HCT116 (cell line): ENCODE results near the gene WDR4. TPM values are rescaled to one million over a fixed set of nuclear protein-coding genes. Genes with fewer than 3 reads are reported as not detected.
"Not testable (repeated sequence)": the region's sequence is repeated elsewhere in the genome, so short reads cannot be mapped to it uniquely, and the experiment has no call there.

ENCODE experiments used
- ATAC-seq: fragments of 200-7000 bp; cut with Tn5 transposase; 2 replicates; pipeline ENCODE4 v1.9.1; 2020; ENCODE audit warnings: mild to moderate bottlenecking, moderate library complexity
- BruUV-seq: library from RNA; stranded (reverse); fragments of 400-500 nt; replicated peaks from 2 replicates; lab custom pipeline; 2021; lab: Mats Ljungman, UMichigan
- CTCF ChIA-PET: fragments of 300-600 bp; sonication (Branson Sonifier 250); formaldehyde crosslinking; loops from one replicate; lab custom pipeline; 2021; ENCODE audit warnings: antibody characterized with exemption; lab: Charles Lee
- POLR2A ChIA-PET: fragments of 300-600, 350-600 bp; sonication (Branson Sonifier 250); formaldehyde crosslinking; loops from one replicate; lab custom pipeline; 2021; ENCODE audit warnings: antibody characterized with exemption; lab: Charles Lee
- RAD21 ChIA-PET, 2 experiments: fragments of 300-600 bp; sonication (Branson Sonifier 250); formaldehyde crosslinking; loops; one replicate each; lab custom pipeline; 2023; ENCODE audit warnings: low total read pairs in 2 of 2; ENCODE audit not compliant: uncharacterized antibody in 2 of 2, unreplicated experiment in 2 of 2, low non-redundant PET in 1 of 2; lab: Charles Lee
- DNase-seq: peaks from one replicate; pipeline ENCODE4 v3.0.0-alpha.2; 2010; ENCODE audit warnings: low read depth, low spot score
- H2AFZ ChIP-seq: fragments of 200-600 bp; shearing (Covaris generic), sonication (generic); 2 replicates; pipeline ENCODE4 v1.6.1; 2017; ENCODE audit warnings: low read depth, mixed run types, mixed read lengths, antibody characterized with exemption, low read length; ENCODE audit not compliant: poor library complexity, severe bottlenecking
- H3K27ac ChIP-seq: 2 replicates; pipeline ENCODE4 v1.5.1; 2012; ENCODE audit warnings: low read depth, low read length
- H3K27me3 ChIP-seq: fragments of 200-600 bp; sonication (generic); 2 replicates; pipeline ENCODE4 v1.6.1; 2016; ENCODE audit warnings: mixed run types, low read length, mixed read lengths; ENCODE audit not compliant: insufficient read depth
- H3K36me3 ChIP-seq, 2 experiments: fragments of 200-500 bp in 1 of 2; fragments of 200-600 bp in 1 of 2; sonication (Bioruptor generic) in 1 of 2; sonication (generic) in 1 of 2; 2 replicates each; pipeline versions ENCODE4 v1.5.1 to v1.6.1; 2014 to 2016; ENCODE audit warnings: low read length in 2 of 2, inconsistent platforms in 1 of 2, mixed read lengths in 1 of 2, mixed run types in 1 of 2; ENCODE audit not compliant: insufficient read depth in 2 of 2, control insufficient read depth in 1 of 2
- H3K4me1 ChIP-seq, 2 experiments: fragments of 200-600 bp in 1 of 2; sonication (generic) in 1 of 2; 2 replicates each; pipeline versions ENCODE4 v1.5.1 to v1.6.1; 2012 to 2017; ENCODE audit warnings: low read length in 2 of 2, inconsistent platforms in 1 of 2, mild to moderate bottlenecking in 1 of 2, mixed read lengths in 1 of 2, mixed run types in 1 of 2, moderate library complexity in 1 of 2; ENCODE audit not compliant: insufficient read depth in 2 of 2, control insufficient read depth in 1 of 2
- H3K4me2 ChIP-seq: fragments of 200-600 bp; sonication (generic); 2 replicates; pipeline ENCODE4 v1.6.1; 2017; ENCODE audit warnings: mixed run types, low read length, mixed read lengths
- H3K4me3 ChIP-seq, 2 experiments: fragments of 200-600 bp in 1 of 2; sonication (generic) in 1 of 2; replicated peaks in 1 of 2; 2 replicates each; pipeline ENCODE4 v1.5.1; 2011 to 2016; ENCODE audit warnings: low read length in 2 of 2, control low read depth in 1 of 2, low read depth in 1 of 2, mild to moderate bottlenecking in 1 of 2, mixed read lengths in 1 of 2, mixed run types in 1 of 2
- H3K79me2 ChIP-seq: fragments of 200-600 bp; sonication (generic); 2 replicates; pipeline ENCODE4 v1.6.1; 2017; ENCODE audit warnings: mild to moderate bottlenecking, mixed run types, low read length, moderate library complexity, mixed read lengths; ENCODE audit not compliant: insufficient read depth
- H3K9ac ChIP-seq: fragments of 200-600 bp; sonication (generic); 2 replicates; pipeline ENCODE4 v1.6.1; 2016; ENCODE audit warnings: low read length, mixed read lengths
- H3K9me2 ChIP-seq: fragments of 200-600 bp; sonication (generic), shearing (Covaris generic); 2 replicates; pipeline ENCODE4 v1.6.1; 2017; ENCODE audit warnings: mixed run types, mild to moderate bottlenecking, moderate library complexity; ENCODE audit not compliant: insufficient read depth
- H3K9me3 ChIP-seq, 2 experiments: fragments of 200-500 bp in 1 of 2; fragments of 200-600 bp in 1 of 2; sonication (Bioruptor generic) in 1 of 2; sonication (generic) in 1 of 2; 2 replicates each; pipeline ENCODE4 v1.6.1; 2014 to 2017; ENCODE audit warnings: low read length in 2 of 2, mixed read lengths in 2 of 2, inconsistent platforms in 1 of 2, low read depth in 1 of 2, mild to moderate bottlenecking in 1 of 2, mixed run types in 1 of 2, moderate library complexity in 1 of 2; ENCODE audit not compliant: control insufficient read depth in 1 of 2, insufficient read depth in 1 of 2
- H4K20me1 ChIP-seq: fragments of 200-600 bp; sonication (generic), shearing (Covaris generic); 2 replicates; pipeline ENCODE4 v1.6.1; 2017; ENCODE audit warnings: mixed run types, mild to moderate bottlenecking, moderate library complexity; ENCODE audit not compliant: insufficient read depth
- CEBPB ChIP-seq: IDR thresholded peaks from 2 replicates; pipeline ENCODE4 v1.6.1; 2012; ENCODE audit warnings: low read depth
- ELF1 ChIP-seq: IDR thresholded peaks from 2 replicates; pipeline ENCODE4 v1.6.1; 2012; ENCODE audit warnings: low read depth, borderline replicate concordance
- EZH2 ChIP-seq: fragments of 200-600 bp; sonication (generic); IDR thresholded peaks from 2 replicates; pipeline ENCODE4 v1.6.1; 2017; ENCODE audit warnings: antibody characterized with exemption, mixed run types
- FOSL1 ChIP-seq: IDR thresholded peaks from 2 replicates; pipeline ENCODE4 v1.6.1; 2012; ENCODE audit warnings: low read depth
- JUND ChIP-seq: IDR thresholded peaks from 2 replicates; pipeline ENCODE4 v1.6.1; 2012
- MAX ChIP-seq: IDR thresholded peaks from 2 replicates; pipeline ENCODE4 v1.6.1; 2012
- POLR2AphosphoS5 ChIP-seq: IDR thresholded peaks from 2 replicates; pipeline ENCODE4 v1.6.1; 2011; ENCODE audit warnings: mild to moderate bottlenecking, low read depth, low read length, moderate library complexity
- SIN3A ChIP-seq: IDR thresholded peaks from 2 replicates; pipeline ENCODE4 v1.6.1; 2012; ENCODE audit warnings: low read depth
- SP1 ChIP-seq: IDR thresholded peaks from 2 replicates; pipeline ENCODE4 v1.6.1; 2012; ENCODE audit warnings: low read depth
- SRF ChIP-seq: IDR thresholded peaks from 2 replicates; pipeline ENCODE4 v1.6.1; 2012; ENCODE audit warnings: low read depth
- TCF7L2 ChIP-seq: IDR thresholded peaks from 2 replicates; pipeline ENCODE4 v1.7.0; 2011; ENCODE audit warnings: borderline replicate concordance, inconsistent platforms; ENCODE audit not compliant: insufficient read depth, insufficient read length; ENCODE audit errors: extremely low read depth
- ZFX ChIP-seq: fragments of 450-650 bp; IDR thresholded peaks from 2 replicates; pipeline ENCODE4 v1.6.1; 2017
- intact Hi-C: fragments of 100-400 bp; cut with micrococcal nuclease; formaldehyde crosslinking; loops from 2 replicates; pipeline ENCODE4 v1.10.0; 2022
- total RNA-seq: library from RNA; stranded (reverse); gene quantifications from one replicate; pipeline ENCODE4 v1.2.1, GENCODE V29; 2021; ENCODE audit not compliant: unreplicated experiment
- TF ChIP-seq, protein P1 (sequence below): IDR thresholded peaks from 2 replicates; pipeline ENCODE4 v1.6.1; 2012

Gene WDR4
- total RNA-seq, 1 experiment from 2014 or later = 34.8 TPM

DNA sequence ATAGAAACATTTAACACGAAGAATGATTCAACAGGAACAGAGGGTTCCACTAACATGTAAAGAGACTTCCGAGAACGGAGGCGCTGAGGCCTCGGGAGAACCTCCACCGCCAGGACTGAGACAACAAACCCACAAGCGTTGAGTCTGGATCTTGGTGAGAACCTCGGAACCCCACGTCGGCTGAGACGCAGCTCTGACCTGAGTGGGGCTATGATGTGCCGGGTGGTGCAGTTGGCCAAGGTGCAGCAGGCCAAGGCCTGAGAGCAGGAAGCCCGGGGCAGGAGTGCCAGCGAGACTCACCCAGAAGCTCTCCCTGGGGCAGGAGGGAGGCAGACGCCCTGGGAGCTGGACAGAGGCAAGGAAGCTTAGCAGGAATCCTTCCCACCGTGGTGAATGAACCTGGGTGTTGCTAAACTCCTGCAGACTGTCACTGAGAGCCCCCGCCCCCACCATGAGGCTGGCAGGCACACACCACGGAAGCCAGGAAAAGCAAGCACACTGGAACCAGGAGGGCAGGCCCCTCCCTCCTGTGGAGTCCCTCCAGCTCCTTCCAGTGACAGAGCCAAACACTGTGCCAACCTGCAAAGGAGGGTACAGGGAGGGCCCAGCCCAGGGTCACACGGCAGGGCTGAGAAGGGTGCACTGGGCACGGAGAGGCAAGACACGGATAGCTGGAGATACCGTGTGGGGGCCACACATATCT is 34.8 kb downstream of the WDR4 start:
- 0 out of 2 replicates have a peak, but pooled peaks have one; percentile 5 for ATAC-seq
- CTCF ChIA-PET = no interaction called here

GRCh38 chr21:42843056-42843455 is 36.3 kb downstream of the WDR4 start:
- peaks cover 31 to 71% of the 10 kb centered on the region in 2 experiments for H3K36me3 ChIP-seq
- CTCF ChIA-PET = no interaction called here
- no peak for ATAC-seq

More for the DNA sequence above, 34.8 kb downstream of the WDR4 start:
- Histone ChIP-seq H3K4me2 (no peak overlapping the region), H3K9me2 (no peaks in the 10 kb centered on the region), H3K9ac (no peak overlapping the region), H3K79me2 (peaks cover 69% of the 10 kb centered on the region), H3K27ac (no peak overlapping the region)
- intact Hi-C loops = no loop called here
- TF ChIP-seq POLR2AphosphoS5 (no peak), SIN3A (no peak), EZH2 (no peak), SRF (no peak), JUND (no peak), FOSL1 (no peak), TCF7L2 (no peak), MAX (no peak), CEBPB (no peak), SP1 (no peak)
- TF ChIP-seq, all 23 proteins: peak for 0
- RAD21 ChIA-PET = no interaction called here
- no peaks in the 10 kb centered on the region for H3K9me3 ChIP-seq
- no peak overlapping the region for H2AFZ ChIP-seq
- H3K27me3 ChIP-seq = no peaks in the 10 kb centered on the region
- no peaks in the 10 kb centered on the region for H3K4me1 ChIP-seq
- no peak overlapping the region for H3K4me3 ChIP-seq
- peaks cover 32 to 74% of the 10 kb centered on the region in 2 experiments for H3K36me3 ChIP-seq
- no TSS peak for BruUV-seq
- POLR2A ChIA-PET = no interaction called here
- H4K20me1 ChIP-seq = peaks cover 14% of the 10 kb centered on the region; the same call in 1 of the 2 replicates
- DNase-seq = no peak

DNA sequence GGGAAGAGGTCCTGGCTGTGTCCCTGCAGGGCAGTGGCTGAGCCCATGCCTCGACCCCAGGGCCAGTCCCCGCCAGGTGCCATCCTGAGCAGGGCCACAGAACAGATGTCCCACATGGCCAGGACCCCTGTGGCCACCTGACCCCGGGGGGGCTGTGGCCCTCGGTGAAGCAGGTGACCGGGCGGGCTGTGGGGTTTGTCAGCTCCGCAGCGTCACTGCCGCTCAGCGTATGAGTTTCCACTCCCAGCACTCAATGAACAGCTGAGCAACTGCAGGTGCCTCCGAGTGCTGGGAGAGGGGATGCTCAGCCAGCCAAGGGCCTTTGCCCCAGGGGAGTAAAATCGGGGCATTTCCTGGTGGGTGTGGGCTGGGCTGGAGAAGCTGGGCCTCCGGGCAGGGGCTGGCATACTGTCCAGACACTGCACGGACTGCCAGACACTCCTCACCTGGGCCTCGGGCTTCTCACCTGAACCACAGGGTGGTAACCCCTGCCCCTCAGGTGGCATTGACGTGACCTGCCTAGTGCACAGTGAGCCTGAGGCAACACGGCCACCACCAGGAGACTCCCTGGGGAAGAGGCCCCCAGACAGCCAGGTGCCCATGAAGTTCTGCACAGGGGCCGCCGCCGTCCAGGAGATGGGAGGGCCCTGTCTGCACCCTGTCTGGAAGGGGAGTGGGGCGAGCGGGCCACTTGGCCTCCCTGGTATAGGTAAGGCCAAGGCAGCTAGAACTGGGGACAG is 37.3 kb downstream of the WDR4 start:
- Histone ChIP-seq H3K79me2 (peaks cover 47% of the 10 kb centered on the region), H3K36me3 (peaks cover 31 to 64% of the 10 kb centered on the region in 2 experiments)
- RAD21 ChIA-PET, H3K27me3 ChIP-seq, H2AFZ ChIP-seq, ATAC-seq, H3K4me1 ChIP-seq, POLR2A ChIA-PET, H3K9me2 ChIP-seq, H4K20me1 ChIP-seq, CTCF ChIA-PET, intact Hi-C loops, H3K9me3 ChIP-seq, H3K27ac ChIP-seq, DNase-seq, H3K4me3 ChIP-seq, BruUV-seq, H3K9ac ChIP-seq, H3K4me2 ChIP-seq: not testable (repeated sequence)

More at GRCh38 chr21:42843056-42843455, 36.3 kb downstream of the WDR4 start:
- H3K9me3 ChIP-seq = no peaks in the 10 kb centered on the region
- H3K27me3 ChIP-seq = no peaks in the 10 kb centered on the region
- H3K4me2 ChIP-seq = no peak overlapping the region
- H3K4me1 ChIP-seq = no peaks in the 10 kb centered on the region
- TF ChIP-seq ELF1 (no peak), TCF7L2 (no peak), ZFX (no peak), EZH2 (no peak)
- TF ChIP-seq, protein P1, sequence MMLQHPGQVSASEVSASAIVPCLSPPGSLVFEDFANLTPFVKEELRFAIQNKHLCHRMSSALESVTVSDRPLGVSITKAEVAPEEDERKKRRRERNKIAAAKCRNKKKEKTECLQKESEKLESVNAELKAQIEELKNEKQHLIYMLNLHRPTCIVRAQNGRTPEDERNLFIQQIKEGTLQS = no peak
- H4K20me1 ChIP-seq = peaks cover 14% of the 10 kb centered on the region; the same call in 1 of the 2 replicates
- intact Hi-C loops = no loop called here
- DNase-seq = no peak
- POLR2A ChIA-PET = no interaction called here
- no TSS peak for BruUV-seq
- no peak overlapping the region for H3K4me3 ChIP-seq
- RAD21 ChIA-PET = no interaction called here
- H3K79me2 ChIP-seq = peaks cover 56% of the 10 kb centered on the region
- no peaks in the 10 kb centered on the region for H3K9me2 ChIP-seq
- H2AFZ ChIP-seq = no peak overlapping the region
- no peak overlapping the region for H3K27ac ChIP-seq
- H3K9ac ChIP-seq = no peak overlapping the region
